H9 (cell line): ENCODE results near the gene ELOVL6. TPM values are rescaled to one million over a fixed set of nuclear protein-coding genes. Genes with fewer than 3 reads are reported as not detected.

ENCODE experiments used
- DNase-seq: peaks from one replicate; pipeline ENCODE4 v3.0.0-alpha.2; 2017
- H2AFZ ChIP-seq: one replicate; pipeline ENCODE4 v1.6.1; 2013; ENCODE audit warnings: mild to moderate bottlenecking, low read length, control low read depth, moderate library complexity
- H2AK5ac ChIP-seq: 2 replicates; pipeline ENCODE4 v1.6.1; 2013; ENCODE audit warnings: low read length, control low read depth, mixed read lengths; ENCODE audit not compliant: insufficient read length
- H2BK120ac ChIP-seq: one replicate; pipeline ENCODE4 v1.6.1; 2013; ENCODE audit warnings: low read depth, mild to moderate bottlenecking, low read length, control low read depth, inconsistent platforms; ENCODE audit not compliant: poor library complexity, severe bottlenecking
- H2BK12ac ChIP-seq: 2 replicates; pipeline ENCODE4 v1.6.1; 2013; ENCODE audit warnings: low read length, control low read depth, mixed read lengths, low read depth; ENCODE audit not compliant: insufficient read length
- H2BK15ac ChIP-seq: 2 replicates; pipeline ENCODE4 v1.6.1; 2013; ENCODE audit warnings: low read depth, low read length, control low read depth
- H2BK20ac ChIP-seq: one replicate; pipeline ENCODE4 v1.6.1; 2013; ENCODE audit warnings: low read depth, mild to moderate bottlenecking, low read length, control low read depth, inconsistent platforms; ENCODE audit not compliant: poor library complexity, severe bottlenecking
- H2BK5ac ChIP-seq: 2 replicates; pipeline ENCODE4 v1.6.1; 2013; ENCODE audit warnings: low read length, control low read depth, mixed read lengths; ENCODE audit not compliant: insufficient read length
- H3K14ac ChIP-seq: 2 replicates; pipeline ENCODE4 v1.6.1; 2013; ENCODE audit warnings: low read length, control low read depth; ENCODE audit not compliant: insufficient read depth
- H3K18ac ChIP-seq: 2 replicates; pipeline ENCODE4 v1.6.1; 2013; ENCODE audit warnings: low read depth, mild to moderate bottlenecking, mixed read lengths, low read length, control low read depth; ENCODE audit not compliant: insufficient read length
- H3K23ac ChIP-seq: 2 replicates; pipeline ENCODE4 v1.6.1; 2013; ENCODE audit warnings: low read length, control low read depth, mixed read lengths, low read depth; ENCODE audit not compliant: insufficient read length
- H3K23me2 ChIP-seq: 2 replicates; pipeline ENCODE4 v1.6.1; 2013; ENCODE audit warnings: low read depth, mild to moderate bottlenecking, mixed read lengths, low read length, control low read depth; ENCODE audit not compliant: insufficient read length, poor library complexity, severe bottlenecking
- H3K27ac ChIP-seq: 2 replicates; pipeline ENCODE4 v1.5.1; 2013; ENCODE audit warnings: low read length, control low read depth, mixed read lengths, low read depth; ENCODE audit not compliant: insufficient read length
- H3K27me3 ChIP-seq: 2 replicates; pipeline ENCODE4 v1.6.1; 2013; ENCODE audit warnings: low read length, control low read depth, inconsistent platforms; ENCODE audit not compliant: insufficient read depth
- H3K4ac ChIP-seq: 2 replicates; pipeline ENCODE4 v1.6.1; 2013; ENCODE audit warnings: low read depth, mild to moderate bottlenecking, control low read depth, inconsistent platforms, low read length, moderate library complexity
- H3K4me1 ChIP-seq: 2 replicates; pipeline ENCODE4 v1.6.1; 2013; ENCODE audit warnings: low read length, control low read depth, inconsistent platforms; ENCODE audit not compliant: insufficient read depth
- H3K4me2 ChIP-seq: 2 replicates; pipeline ENCODE4 v1.6.1; 2013; ENCODE audit warnings: low read length, control low read depth, mixed read lengths; ENCODE audit not compliant: insufficient read length, insufficient read depth
- H3K56ac ChIP-seq: 2 replicates; pipeline ENCODE4 v1.6.1; 2013; ENCODE audit warnings: low read depth, mild to moderate bottlenecking, mixed read lengths, low read length, control low read depth; ENCODE audit not compliant: insufficient read length
- H3K79me1 ChIP-seq: 2 replicates; pipeline ENCODE4 v1.6.1; 2013; ENCODE audit warnings: low read depth, mild to moderate bottlenecking, moderate library complexity, low read length, control low read depth, inconsistent platforms; ENCODE audit not compliant: insufficient read depth, poor library complexity, severe bottlenecking
- H3K79me2 ChIP-seq: 2 replicates; pipeline ENCODE4 v1.6.1; 2013; ENCODE audit warnings: low read length, control low read depth, inconsistent platforms; ENCODE audit not compliant: insufficient read depth
- H3K9ac ChIP-seq: 2 replicates; pipeline ENCODE4 v1.6.1; 2013; ENCODE audit warnings: low read length, control low read depth, mixed read lengths; ENCODE audit not compliant: insufficient read length; ENCODE audit errors: extremely low read depth
- H3K9me3 ChIP-seq: one replicate; pipeline ENCODE4 v1.6.1; 2013; ENCODE audit warnings: low read depth, low read length, inconsistent platforms; ENCODE audit not compliant: control insufficient read depth
- H3T11ph ChIP-seq: one replicate; pipeline ENCODE4 v1.6.1; 2013; ENCODE audit warnings: mild to moderate bottlenecking, low read length, control low read depth, inconsistent platforms
- H4K20me1 ChIP-seq: one replicate; pipeline ENCODE4 v1.6.1; 2013; ENCODE audit not compliant: control insufficient read depth, insufficient read length, insufficient read depth
- H4K5ac ChIP-seq: 2 replicates; pipeline ENCODE4 v1.6.1; 2013; ENCODE audit warnings: low read depth, mild to moderate bottlenecking, mixed read lengths, low read length, control low read depth; ENCODE audit not compliant: insufficient read length
- H4K8ac ChIP-seq: replicated peaks from 2 replicates; pipeline ENCODE4 v1.6.1; 2013; ENCODE audit warnings: low read length, control low read depth, mixed read lengths, low read depth; ENCODE audit not compliant: insufficient read length
- H4K91ac ChIP-seq: 2 replicates; pipeline ENCODE4 v1.6.1; 2013; ENCODE audit warnings: low read depth, mild to moderate bottlenecking, moderate library complexity, mixed read lengths, low read length, control low read depth; ENCODE audit not compliant: insufficient read length
- H3K27ac Mint-ChIP-seq, 3 experiments: 2 replicates in 2 of 3; 3 replicates in 1 of 3; pipeline ENCODE4 v1.8.0; 2020 to 2021; ENCODE audit warnings: mixed read lengths in 3 of 3, mild to moderate bottlenecking in 1 of 3, moderate library complexity in 1 of 3
- H3K27me3 Mint-ChIP-seq: 2 replicates; pipeline ENCODE4 v1.8.0; 2021; ENCODE audit warnings: low read depth, mild to moderate bottlenecking, moderate library complexity, mixed read lengths
- H3K36me3 Mint-ChIP-seq, 3 experiments: 2 replicates in 2 of 3; 3 replicates in 1 of 3; pipeline ENCODE4 v1.8.0; 2020 to 2021; ENCODE audit warnings: low read depth in 3 of 3, mixed read lengths in 3 of 3; ENCODE audit not compliant: insufficient read depth in 1 of 3
- H3K4me1 Mint-ChIP-seq, 2 experiments: 2 replicates each; pipeline ENCODE4 v1.8.0; 2020; ENCODE audit warnings: mixed read lengths in 2 of 2
- H3K4me3 Mint-ChIP-seq, 2 experiments: 2 replicates in 1 of 2; 3 replicates in 1 of 2; pipeline ENCODE4 v1.8.0; 2020 to 2021; ENCODE audit warnings: mild to moderate bottlenecking in 2 of 2, mixed read lengths in 2 of 2, moderate library complexity in 1 of 2
- H3K9me3 Mint-ChIP-seq, 2 experiments: 2 replicates in 1 of 2; 3 replicates in 1 of 2; pipeline ENCODE4 v1.8.0; 2020; ENCODE audit warnings: mild to moderate bottlenecking in 2 of 2, mixed read lengths in 2 of 2, moderate library complexity in 1 of 2
- WGBS: extraction: QIAGEN DNeasy Blood & Tissue Kit; methylation state at CpG from one replicate; pipeline ENCODE4 v1.1.7; 2013; ENCODE audit warnings: missing lambda C conversion rate, low lambda C conversion rate, mixed read lengths; ENCODE audit not compliant: insufficient read length; ENCODE audit errors: extremely low coverage; 5-methylcytosine and 5-hydroxymethylcytosine counted together
- total RNA-seq: library from RNA; stranded (reverse); gene quantifications from 2 replicates; pipeline ENCODE4 v1.2.1, GENCODE V29; 2021
- TF ChIP-seq, protein P1 (sequence below): fragments of 200-600 bp; sonication (generic); conservative IDR thresholded peaks from 3 replicates; pipeline ENCODE4 v1.8.0; 2021; ENCODE audit warnings: antibody characterized with exemption, mild to moderate bottlenecking

The ELOVL6 gene
- total RNA-seq, 1 experiment from 2014 or later = 64.6 TPM

DNA sequence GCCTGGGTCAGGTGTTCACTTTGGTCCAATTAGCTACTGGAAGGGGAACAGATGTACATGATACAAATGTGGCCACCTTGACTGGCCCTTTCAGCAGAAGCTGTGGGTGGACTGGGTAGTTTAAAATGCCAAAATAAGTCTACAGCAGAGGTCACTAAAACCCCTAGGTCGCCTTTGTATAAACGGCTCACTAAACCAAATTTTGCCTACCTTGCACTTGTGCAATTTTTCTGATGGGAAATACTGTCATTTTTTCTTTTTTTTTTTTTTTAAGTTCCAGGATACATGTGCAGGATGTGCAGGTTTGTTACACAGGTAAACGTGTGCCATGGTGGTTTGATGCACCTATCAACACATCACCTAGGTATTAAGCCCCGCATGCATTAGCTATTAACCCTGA is 176.0 kb downstream of the ELOVL6 start:
- Mint-ChIP-seq H3K27me3 (no peaks in the 10 kb centered on the region), H3K4me1 (peaks cover 14 to 15% of the 10 kb centered on the region in 2 experiments), H3K27ac (no peak overlapping the region), H3K9me3 (peaks cover 0 to 1% of the 10 kb centered on the region in 2 experiments; a peak in 1 of 5 replicates), H3K4me3 (no peak overlapping the region), H3K36me3 (peaks cover 0 to 2% (median 0%) of the 10 kb centered on the region in 3 experiments; a peak in 1 of 7 replicates)
- Histone ChIP-seq H3K27ac (no peak overlapping the region), H3K18ac (no peak overlapping the region), H3K14ac (no peak overlapping the region), H3K9ac (no peak overlapping the region), H2BK120ac (no peak overlapping the region), H3K27me3 (no peaks in the 10 kb centered on the region), H4K5ac (no peak overlapping the region), H3K4me2 (no peak overlapping the region), H3T11ph (no peak overlapping the region), H3K56ac (no peak overlapping the region), H3K9me3 (no peaks in the 10 kb centered on the region), H2AFZ (no peak overlapping the region), H3K79me1 (no peaks in the 10 kb centered on the region), H3K4ac (no peak overlapping the region), H3K23me2 (no peaks in the 10 kb centered on the region), H4K20me1 (no peaks in the 10 kb centered on the region), H3K79me2 (no peaks in the 10 kb centered on the region), H3K4me1 (peaks cover 2% of the 10 kb centered on the region; the same call in 1 of the 2 replicates), H2BK15ac (no peak overlapping the region), H2AK5ac (no peak overlapping the region), H2BK5ac (no peak overlapping the region), H2BK20ac (no peak overlapping the region), H4K8ac (no peak overlapping the region), H4K91ac (no peak overlapping the region), H3K23ac (no peak overlapping the region), H2BK12ac (no peak overlapping the region)
- WGBS = no CpG with 5 or more reads among the region's 4 CpGs
- no peak for DNase-seq
- TF ChIP-seq, protein P1, sequence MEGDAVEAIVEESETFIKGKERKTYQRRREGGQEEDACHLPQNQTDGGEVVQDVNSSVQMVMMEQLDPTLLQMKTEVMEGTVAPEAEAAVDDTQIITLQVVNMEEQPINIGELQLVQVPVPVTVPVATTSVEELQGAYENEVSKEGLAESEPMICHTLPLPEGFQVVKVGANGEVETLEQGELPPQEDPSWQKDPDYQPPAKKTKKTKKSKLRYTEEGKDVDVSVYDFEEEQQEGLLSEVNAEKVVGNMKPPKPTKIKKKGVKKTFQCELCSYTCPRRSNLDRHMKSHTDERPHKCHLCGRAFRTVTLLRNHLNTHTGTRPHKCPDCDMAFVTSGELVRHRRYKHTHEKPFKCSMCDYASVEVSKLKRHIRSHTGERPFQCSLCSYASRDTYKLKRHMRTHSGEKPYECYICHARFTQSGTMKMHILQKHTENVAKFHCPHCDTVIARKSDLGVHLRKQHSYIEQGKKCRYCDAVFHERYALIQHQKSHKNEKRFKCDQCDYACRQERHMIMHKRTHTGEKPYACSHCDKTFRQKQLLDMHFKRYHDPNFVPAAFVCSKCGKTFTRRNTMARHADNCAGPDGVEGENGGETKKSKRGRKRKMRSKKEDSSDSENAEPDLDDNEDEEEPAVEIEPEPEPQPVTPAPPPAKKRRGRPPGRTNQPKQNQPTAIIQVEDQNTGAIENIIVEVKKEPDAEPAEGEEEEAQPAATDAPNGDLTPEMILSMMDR = no peak
